ENCODE data around the gene TOGARAM2. TPM values are rescaled to one million over a fixed set of nuclear protein-coding genes. Genes with fewer than 3 reads are reported as not detected.
"Not testable (repeated sequence)": the region's sequence is repeated elsewhere in the genome, so short reads cannot be mapped to it uniquely, and the experiment has no call there.

Gene TOGARAM2
- polyA plus RNA-seq, 1 experiment = 0.30 TPM

DNA sequence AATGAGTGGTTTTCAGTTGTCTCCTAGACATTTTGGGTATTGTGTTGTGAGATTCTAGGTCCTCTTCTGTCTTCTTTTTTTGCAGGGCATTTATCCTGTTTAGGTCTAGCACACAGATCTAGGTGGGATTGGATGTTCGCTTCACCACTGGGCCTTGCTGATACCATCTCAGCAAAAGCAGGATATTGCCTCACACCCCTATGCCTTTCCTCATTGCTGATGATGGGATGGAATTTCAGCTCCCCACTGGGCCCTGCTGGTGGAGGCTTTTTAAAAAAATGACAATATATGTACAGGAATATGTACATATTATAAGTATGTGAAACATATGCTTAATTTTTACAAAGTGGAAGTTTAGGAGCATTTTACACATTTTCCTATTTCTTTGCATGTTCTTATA, 5.4 kb upstream of the TOGARAM2 start:
- H3K4me3 ChIP-seq (ENCODE audit: low read depth, low read length) = no peak overlapping the region
- CTCF ChIA-PET = no interaction called here
- POLR2A ChIA-PET = no interaction called here
- DNase-seq (ENCODE audit: low read depth, low spot score) = no peak
- H3K27me3 ChIP-seq (ENCODE audit: control insufficient read depth, insufficient read depth, low read length) = peaks cover 6% of the 10 kb centered on the region
- H3K9me3 ChIP-seq (ENCODE audit: control insufficient read depth, insufficient read depth, low read length) = peaks cover 3% of the 10 kb centered on the region; the same call in 1 of the 2 replicates
- no peak overlapping the region for H3K27ac ChIP-seq (ENCODE audit: low read depth, low read length)
- no peak for TF ChIP-seq CTCF (IDR thresholded peaks at IDR 0.05; ENCODE audit: low read depth, low read length)

GRCh38 chr2:28976584-28976983, 4.5 kb upstream of the TOGARAM2 start:
- DNase-seq (ENCODE audit: low read depth, low spot score) = no peak
- POLR2A ChIA-PET = no interaction called here
- H3K27ac ChIP-seq (ENCODE audit: low read depth, low read length) = peak overlapping the region; percentile 39
- peaks cover 6% of the 10 kb centered on the region for H3K27me3 ChIP-seq (ENCODE audit: control insufficient read depth, insufficient read depth, low read length)
- CTCF ChIA-PET = no interaction called here
- peaks cover 3% of the 10 kb centered on the region for H3K9me3 ChIP-seq (ENCODE audit: control insufficient read depth, insufficient read depth, low read length)
- TF ChIP-seq CTCF (IDR thresholded peaks at IDR 0.05; ENCODE audit: low read depth, low read length) = no peak
- no peak overlapping the region for H3K4me3 ChIP-seq (ENCODE audit: low read depth, low read length)

DNA sequence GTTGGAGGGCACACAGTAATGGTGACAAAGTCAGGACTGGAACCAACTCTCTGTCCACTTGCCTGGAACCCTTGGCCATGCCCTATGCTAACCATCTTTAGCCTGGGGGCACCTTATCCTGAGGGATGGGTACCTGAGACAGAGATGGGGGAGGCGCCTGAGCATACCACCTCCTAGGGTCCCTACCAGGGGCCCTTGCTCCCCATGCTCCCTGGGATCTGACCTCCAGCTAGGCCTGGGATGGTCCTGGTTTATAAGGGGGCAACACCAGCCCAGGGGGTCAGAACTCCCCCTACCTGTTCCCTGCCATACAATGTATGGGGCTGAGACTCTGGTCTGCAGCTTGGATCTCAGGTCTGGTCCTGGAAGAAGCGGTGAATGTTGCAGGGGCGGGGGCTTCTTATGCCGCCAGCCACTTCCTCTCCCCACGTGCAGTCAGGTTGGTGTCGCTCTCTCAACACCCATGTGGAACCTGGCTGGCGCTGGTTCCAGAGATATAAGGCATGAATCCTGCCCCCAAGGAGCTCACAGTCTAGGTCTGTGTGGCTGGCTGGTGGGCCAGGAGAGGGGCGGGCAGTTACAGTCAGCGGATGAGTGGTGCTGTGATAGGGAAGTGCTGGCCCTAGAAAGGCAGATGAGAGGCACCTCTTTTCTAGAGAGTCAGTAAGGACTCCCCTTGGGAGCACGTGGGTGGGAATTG, 3.8 kb upstream of the TOGARAM2 start:
- POLR2A ChIA-PET = no interaction called here
- DNase-seq (ENCODE audit: low read depth, low spot score) = no peak
- Histone ChIP-seq H3K9me3 (ENCODE audit: control insufficient read depth, insufficient read depth, low read length) (peaks cover 3% of the 10 kb centered on the region), H3K4me3 (ENCODE audit: low read depth, low read length) (no peak overlapping the region), H3K27ac (ENCODE audit: low read depth, low read length) (no peak overlapping the region), H3K27me3 (ENCODE audit: control insufficient read depth, insufficient read depth, low read length) (peaks cover 6% of the 10 kb centered on the region)
- CTCF ChIA-PET = interaction anchor here (1.1 kb wide), 1 partner anchor 11 kb away, joined by 3 read pairs; no protein-coding TSS in a partner anchor
- TF ChIP-seq CTCF (IDR thresholded peaks at IDR 0.05; ENCODE audit: low read depth, low read length) = no peak

DNA sequence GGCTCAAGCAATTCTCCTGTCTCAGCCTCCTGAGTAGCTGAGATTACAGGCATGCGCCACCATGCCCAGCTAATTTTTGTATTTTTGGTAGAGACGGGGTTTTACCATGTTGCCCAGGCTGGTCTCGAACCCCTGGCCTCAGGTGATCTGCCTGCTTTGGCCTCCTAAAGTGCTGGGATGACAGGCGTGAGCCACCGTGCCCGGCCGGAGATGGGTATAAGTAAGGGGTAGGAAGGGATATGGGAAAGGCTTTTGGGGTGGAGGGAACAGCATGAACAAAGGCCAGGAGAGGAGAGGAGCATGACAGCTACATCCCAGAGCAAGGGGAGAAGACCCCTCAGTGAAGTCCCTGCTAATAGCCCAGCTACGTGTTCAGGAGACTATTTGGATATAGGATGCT, 3.1 kb upstream of the TOGARAM2 start:
- H3K27me3 ChIP-seq (ENCODE audit: control insufficient read depth, insufficient read depth, low read length); DNase-seq (ENCODE audit: low read depth, low spot score); H3K9me3 ChIP-seq (ENCODE audit: control insufficient read depth, insufficient read depth, low read length); POLR2A ChIA-PET; H3K27ac ChIP-seq (ENCODE audit: low read depth, low read length); H3K4me3 ChIP-seq (ENCODE audit: low read depth, low read length): not testable (repeated sequence)
- CTCF ChIA-PET = interaction anchor here (1.1 kb wide), 1 partner anchor 10 kb away, joined by 3 read pairs; no protein-coding TSS in a partner anchor

DNA sequence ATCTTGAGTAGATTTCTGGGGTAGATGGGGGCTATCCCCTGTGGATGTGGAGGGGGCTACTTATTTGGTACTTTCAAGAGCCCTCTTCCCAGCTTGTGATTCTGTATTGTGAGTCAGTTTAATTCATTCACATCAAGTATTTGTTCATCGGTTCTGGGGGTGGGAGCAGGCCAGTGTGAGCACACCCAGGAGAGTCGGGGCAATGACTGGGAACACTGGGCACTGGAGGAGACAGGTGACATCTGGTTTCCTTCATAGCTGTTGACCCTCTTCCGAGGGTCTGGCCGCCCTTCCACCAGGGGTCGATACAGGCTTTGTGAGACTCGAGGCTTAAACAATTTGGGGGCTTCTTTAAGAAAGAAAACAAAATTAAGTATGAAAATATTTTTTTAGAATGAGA, 2.5 kb upstream of the TOGARAM2 start:
- H3K9me3 ChIP-seq (ENCODE audit: control insufficient read depth, insufficient read depth, low read length) = peaks cover 3% of the 10 kb centered on the region
- DNase-seq (ENCODE audit: low read depth, low spot score) = no peak
- ChIA-PET POLR2A (no interaction called here), CTCF (interaction anchor here (1.1 kb wide), 1 partner anchor 10 kb away, joined by 3 read pairs; no protein-coding TSS in a partner anchor)
- no peak overlapping the region for H3K4me3 ChIP-seq (ENCODE audit: low read depth, low read length)
- no peak for TF ChIP-seq CTCF (IDR thresholded peaks at IDR 0.05; ENCODE audit: low read depth, low read length)
- H3K27ac ChIP-seq (ENCODE audit: low read depth, low read length) = no peak overlapping the region
- H3K27me3 ChIP-seq (ENCODE audit: control insufficient read depth, insufficient read depth, low read length) = peaks cover 4% of the 10 kb centered on the region
